B cell (primary cell): ENCODE results near the gene PTPRN2. TPM values are rescaled to one million over a fixed set of nuclear protein-coding genes. Genes with fewer than 3 reads are reported as not detected.

ENCODE experiments used
- ATAC-seq: fragments of 200-7000 bp; cut with Tn5 transposase; one replicate; pipeline ENCODE4 v1.10.0; 2021; ENCODE audit warnings: low read depth, mild to moderate bottlenecking, moderate number of reproducible peaks, moderate library complexity
- CTCF ChIA-PET: fragments of 350-600 bp; sonication (Branson Sonifier 250); formaldehyde crosslinking; loops from one replicate; lab custom pipeline; 2021; ENCODE audit warnings: antibody characterized with exemption, inconsistent platforms; lab: Charles Lee
- POLR2A ChIA-PET: fragments of 350-600 bp; sonication (Branson Sonifier 250); formaldehyde crosslinking; loops from one replicate; lab custom pipeline; 2021; ENCODE audit warnings: antibody characterized with exemption; lab: Charles Lee
- DNase-seq: peaks from one replicate; pipeline ENCODE4 v3.0.0; 2013
- H2AFZ ChIP-seq: 2 replicates; pipeline ENCODE4 v1.6.1; 2012; ENCODE audit warnings: mild to moderate bottlenecking, low read depth, low read length; ENCODE audit not compliant: insufficient read depth, poor library complexity, severe bottlenecking
- H3K27ac ChIP-seq, 2 donors: 1 replicate in 1 of 2; 2 replicates in 1 of 2; pipeline ENCODE4 v1.5.1; 2012 to 2013; ENCODE audit warnings: low read length in 2 of 2, mild to moderate bottlenecking in 2 of 2, moderate library complexity in 1 of 2
- H3K27me3 ChIP-seq, 4 experiments: fragments of 200-600 bp in 1 of 4; sonication (generic) in 1 of 4; replicated peaks in 1 of 4; 1 replicate in 2 of 4; 2 replicates in 2 of 4; pipeline versions ENCODE4 v1.6.1 to v1.7.0; 2013 to 2016; ENCODE audit warnings: low read length in 3 of 4, mild to moderate bottlenecking in 2 of 4, mixed read lengths in 1 of 4, moderate library complexity in 1 of 4; ENCODE audit not compliant: insufficient read depth in 4 of 4, control insufficient read depth in 3 of 4; ENCODE audit errors: control extremely low read depth in 1 of 4
- H3K36me3 ChIP-seq, 2 experiments: replicated peaks in 1 of 2; 1 replicate in 1 of 2; 2 replicates in 1 of 2; pipeline versions ENCODE4 v1.6.1 to v1.7.1; 2013; ENCODE audit warnings: low read length in 1 of 2; ENCODE audit not compliant: insufficient read depth in 2 of 2, control insufficient read depth in 1 of 2; ENCODE audit errors: control extremely low read depth in 1 of 2, extremely low read depth in 1 of 2
- H3K4me1 ChIP-seq, 2 donors: fragments of 200-600 bp in 1 of 2; sonication (generic) in 1 of 2; 1 replicate in 1 of 2; 2 replicates in 1 of 2; pipeline versions ENCODE4 v1.5.1 to v1.6.1; 2013 to 2017; ENCODE audit warnings: low read length in 2 of 2; ENCODE audit not compliant: control insufficient read depth in 2 of 2, insufficient read depth in 2 of 2
- H3K4me2 ChIP-seq: replicated peaks from 2 replicates; pipeline ENCODE3; 2012; ENCODE audit warnings: mild to moderate bottlenecking, low read depth, low read length; ENCODE audit not compliant: poor library complexity, severe bottlenecking
- H3K4me3 ChIP-seq, 5 experiments: fragments of 200-600 bp in 1 of 5; sonication (generic) in 1 of 5; 1 replicate in 3 of 5; 2 replicates in 2 of 5; pipeline versions ENCODE4 v1.5.1 to v1.7.0; 2011 to 2016; ENCODE audit warnings: low read length in 4 of 5, mild to moderate bottlenecking in 4 of 5, low read depth in 2 of 5, control low read depth in 1 of 5, moderate library complexity in 1 of 5; ENCODE audit not compliant: insufficient read depth in 1 of 5; ENCODE audit errors: control extremely low read depth in 1 of 5, extremely low read depth in 1 of 5
- H3K79me2 ChIP-seq: fragments of 200-600 bp; sonication (generic); one replicate; pipeline ENCODE4 v1.6.0; 2016; ENCODE audit warnings: low read length; ENCODE audit not compliant: control insufficient read depth, insufficient read depth
- H3K9ac ChIP-seq: fragments of 200-600 bp; sonication (generic); 2 replicates; pipeline ENCODE4 v1.6.1; 2017; ENCODE audit warnings: mild to moderate bottlenecking, low read length, moderate library complexity
- H3K9me3 ChIP-seq, 3 donors: one replicate each; pipeline versions ENCODE4 v1.6.1 to v1.7.1; 2013; ENCODE audit warnings: low read length in 2 of 3; ENCODE audit not compliant: control insufficient read depth in 2 of 3, insufficient read depth in 1 of 3; ENCODE audit errors: control extremely low read depth in 1 of 3
- H4K20me1 ChIP-seq: 2 replicates; pipeline ENCODE4 v1.6.0; 2012; ENCODE audit warnings: mild to moderate bottlenecking, low read length; ENCODE audit not compliant: insufficient read depth, control insufficient read depth, poor library complexity, severe bottlenecking
- H3K27ac Mint-ChIP-seq: one replicate; pipeline ENCODE4 v1.8.0; 2021; ENCODE audit warnings: mixed read lengths
- H3K27me3 Mint-ChIP-seq: one replicate; pipeline ENCODE4 v1.8.0; 2021; ENCODE audit warnings: mixed read lengths
- H3K4me1 Mint-ChIP-seq: one replicate; pipeline ENCODE4 v1.8.0; 2021; ENCODE audit warnings: mixed read lengths
- H3K4me3 Mint-ChIP-seq: one replicate; pipeline ENCODE4 v1.8.0; 2021; ENCODE audit warnings: mixed read lengths
- H3K9me3 Mint-ChIP-seq: one replicate; pipeline ENCODE4 v1.8.0; 2022; ENCODE audit warnings: mixed read lengths; ENCODE audit not compliant: insufficient read depth
- EZH2 ChIP-seq: IDR thresholded peaks from 2 replicates; pipeline ENCODE4 v1.6.1; 2012; ENCODE audit warnings: borderline replicate concordance, low read depth, mild to moderate bottlenecking, moderate library complexity, low read length; ENCODE audit not compliant: insufficient read depth, poor library complexity, severe bottlenecking
- WGBS: methylation state at CpG from one replicate; pipeline ENCODE4 v1.1.5; 2013; ENCODE audit warnings: missing lambda C conversion rate; ENCODE audit not compliant: insufficient coverage; 5-methylcytosine and 5-hydroxymethylcytosine counted together
- intact Hi-C: fragments of 100-400 bp; cut with micrococcal nuclease; formaldehyde crosslinking; loops from one replicate; pipeline ENCODE4 v1.10.0; 2022
- polyA plus RNA-seq: library from polyadenylated mRNA; depleted of rRNA; stranded (reverse); fragments of >200 nt; gene quantifications from 2 replicates; pipeline ENCODE4 v1.2.3, GENCODE V29; 2012
- total RNA-seq, 2 donors: library from RNA; stranded (reverse); fragments of 120-200 nt in 1 of 2; gene quantifications; 1 replicate in 1 of 2; 2 replicates in 1 of 2; pipeline versions ENCODE4 v1.2.3 to v1.2.4, GENCODE V29; 2013 to 2022
- TF ChIP-seq, protein P1 (sequence below): fragments of 200-600 bp; IDR thresholded peaks from one replicate; pipeline ENCODE4 v1.8.0; 2022; ENCODE audit warnings: antibody characterized with exemption, mild to moderate bottlenecking

Gene PTPRN2
- total and polyA plus RNA-seq, 2 donors (not counting 1 experiment from before 2014, with no cell fraction given), result 2.0 to 5.0 TPM

DNA sequence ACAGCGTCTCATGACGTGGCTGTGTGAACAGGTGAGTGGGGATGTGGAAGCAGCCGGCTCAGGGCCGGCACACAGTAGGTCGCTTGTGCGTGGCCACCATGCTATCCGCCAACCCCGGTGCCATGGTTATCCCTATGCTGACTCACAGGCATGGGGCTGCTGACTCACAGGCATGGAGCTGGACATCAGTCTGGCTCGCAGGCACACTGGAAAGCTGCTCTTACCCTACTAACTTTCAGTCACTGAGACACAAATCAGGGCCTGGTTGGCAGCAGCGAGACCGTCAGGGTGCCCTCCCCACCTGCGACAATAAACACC is 341.9 kb downstream of the PTPRN2 start:
- no peaks in the 10 kb centered on the region for H3K27me3 Mint-ChIP-seq
- Histone ChIP-seq H3K27ac (no peak overlapping the region), H3K36me3 (no peaks in the 10 kb centered on the region), H3K79me2 (no peaks in the 10 kb centered on the region), H3K4me2 (no peak overlapping the region), H3K9ac (no peak overlapping the region), H2AFZ (no peak overlapping the region), H3K27me3 (no peaks in the 10 kb centered on the region), H3K4me3 (no peak overlapping the region), H3K9me3 (peaks cover 0 to 40% (median 0%) of the 10 kb centered on the region in 3 donors), H3K4me1 (no peaks in the 10 kb centered on the region), H4K20me1 (no peaks in the 10 kb centered on the region)
- WGBS, result over 99% methylated on average over 12 of the region's 12 CpGs
- ATAC-seq (no peak), DNase-seq (no peak)
- no peaks in the 10 kb centered on the region for H3K9me3 Mint-ChIP-seq
- H3K4me1 Mint-ChIP-seq, result no peaks in the 10 kb centered on the region
- ChIA-PET CTCF (no interaction called here), POLR2A (no interaction called here)
- no peak overlapping the region for H3K4me3 Mint-ChIP-seq
- no peak overlapping the region for H3K27ac Mint-ChIP-seq
- TF ChIP-seq, protein P1, sequence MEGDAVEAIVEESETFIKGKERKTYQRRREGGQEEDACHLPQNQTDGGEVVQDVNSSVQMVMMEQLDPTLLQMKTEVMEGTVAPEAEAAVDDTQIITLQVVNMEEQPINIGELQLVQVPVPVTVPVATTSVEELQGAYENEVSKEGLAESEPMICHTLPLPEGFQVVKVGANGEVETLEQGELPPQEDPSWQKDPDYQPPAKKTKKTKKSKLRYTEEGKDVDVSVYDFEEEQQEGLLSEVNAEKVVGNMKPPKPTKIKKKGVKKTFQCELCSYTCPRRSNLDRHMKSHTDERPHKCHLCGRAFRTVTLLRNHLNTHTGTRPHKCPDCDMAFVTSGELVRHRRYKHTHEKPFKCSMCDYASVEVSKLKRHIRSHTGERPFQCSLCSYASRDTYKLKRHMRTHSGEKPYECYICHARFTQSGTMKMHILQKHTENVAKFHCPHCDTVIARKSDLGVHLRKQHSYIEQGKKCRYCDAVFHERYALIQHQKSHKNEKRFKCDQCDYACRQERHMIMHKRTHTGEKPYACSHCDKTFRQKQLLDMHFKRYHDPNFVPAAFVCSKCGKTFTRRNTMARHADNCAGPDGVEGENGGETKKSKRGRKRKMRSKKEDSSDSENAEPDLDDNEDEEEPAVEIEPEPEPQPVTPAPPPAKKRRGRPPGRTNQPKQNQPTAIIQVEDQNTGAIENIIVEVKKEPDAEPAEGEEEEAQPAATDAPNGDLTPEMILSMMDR, result no peak
- no peak for TF ChIP-seq EZH2
- intact Hi-C loops, result no loop called here

DNA sequence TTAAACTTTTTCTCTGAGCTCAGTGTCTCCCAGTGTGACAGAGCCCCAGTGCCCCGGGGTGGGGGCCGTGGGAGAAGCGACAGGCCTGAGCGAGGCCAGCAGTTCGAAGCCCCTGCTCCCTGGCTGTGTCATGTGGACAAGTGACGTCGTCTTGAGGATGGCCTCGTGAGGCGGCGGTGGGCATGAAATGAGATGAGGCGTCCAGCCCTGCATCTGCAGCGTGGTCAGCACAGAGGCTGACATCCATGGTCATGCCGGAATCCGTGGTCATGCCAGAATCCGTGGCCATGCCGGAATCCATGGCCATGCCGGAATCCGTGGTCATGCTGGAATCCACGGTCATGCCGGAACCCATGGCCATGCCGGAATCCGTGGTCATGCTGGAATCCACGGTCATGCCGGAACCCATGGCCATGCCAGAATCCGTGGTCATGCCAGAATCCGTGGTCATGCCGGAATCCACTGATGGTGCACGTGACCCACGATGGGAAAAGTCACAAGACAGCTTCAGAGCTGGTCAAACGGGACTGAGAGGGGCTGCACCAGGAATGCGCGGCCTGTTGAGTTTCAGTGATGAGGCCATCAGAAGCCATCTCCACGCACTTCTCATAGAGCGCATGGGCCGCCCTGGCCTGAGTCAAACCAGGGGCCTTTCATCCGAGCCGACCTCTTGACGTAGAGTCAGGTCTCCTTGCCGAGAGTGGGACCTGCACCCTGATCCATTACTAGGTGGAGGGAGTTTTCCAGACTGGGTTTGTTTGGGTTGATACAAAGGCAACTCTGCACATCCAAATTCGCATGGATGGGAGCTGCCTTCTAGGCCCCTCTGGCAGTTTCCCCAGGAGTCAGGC is 342.5 kb downstream of the PTPRN2 start:
- DNase-seq (no peak), ATAC-seq (no peak)
- Mint-ChIP-seq H3K4me3 (no peak overlapping the region), H3K27me3 (no peaks in the 10 kb centered on the region), H3K27ac (no peak overlapping the region), H3K9me3 (no peaks in the 10 kb centered on the region), H3K4me1 (no peaks in the 10 kb centered on the region)
- H3K27me3 ChIP-seq, result no peaks in the 10 kb centered on the region
- no peak for TF ChIP-seq EZH2
- TF ChIP-seq, protein P1, result no peak
- H2AFZ ChIP-seq, result no peak overlapping the region
- H3K4me3 ChIP-seq, result no peak overlapping the region
- H3K9me3 ChIP-seq, result peaks cover 0 to 40% (median 0%) of the 10 kb centered on the region in 3 donors
- H3K27ac ChIP-seq, result no peak overlapping the region
- H3K9ac ChIP-seq, result no peak overlapping the region
- ChIA-PET POLR2A (no interaction called here), CTCF (no interaction called here)
- WGBS, result 97% methylated on average over 40 of the region's 40 CpGs
- H3K4me2 ChIP-seq, result no peak overlapping the region
- intact Hi-C loops, result no loop called here
- H3K36me3 ChIP-seq, result no peaks in the 10 kb centered on the region
- H3K4me1 ChIP-seq, result no peaks in the 10 kb centered on the region
- no peaks in the 10 kb centered on the region for H3K79me2 ChIP-seq
- no peaks in the 10 kb centered on the region for H4K20me1 ChIP-seq
